HS-5 (cell line): ENCODE measurements around the gene GOLPH3L.
"Not testable (repeated sequence)": the region's sequence is repeated elsewhere in the genome, so short reads cannot be mapped to it uniquely, and the experiment has no call there.

Source experiments
- DNase-seq: peaks from one replicate; pipeline ENCODE4 v3.0.0-alpha.2; 2012; ENCODE audit warnings: low read depth

The GOLPH3L gene

DNA sequence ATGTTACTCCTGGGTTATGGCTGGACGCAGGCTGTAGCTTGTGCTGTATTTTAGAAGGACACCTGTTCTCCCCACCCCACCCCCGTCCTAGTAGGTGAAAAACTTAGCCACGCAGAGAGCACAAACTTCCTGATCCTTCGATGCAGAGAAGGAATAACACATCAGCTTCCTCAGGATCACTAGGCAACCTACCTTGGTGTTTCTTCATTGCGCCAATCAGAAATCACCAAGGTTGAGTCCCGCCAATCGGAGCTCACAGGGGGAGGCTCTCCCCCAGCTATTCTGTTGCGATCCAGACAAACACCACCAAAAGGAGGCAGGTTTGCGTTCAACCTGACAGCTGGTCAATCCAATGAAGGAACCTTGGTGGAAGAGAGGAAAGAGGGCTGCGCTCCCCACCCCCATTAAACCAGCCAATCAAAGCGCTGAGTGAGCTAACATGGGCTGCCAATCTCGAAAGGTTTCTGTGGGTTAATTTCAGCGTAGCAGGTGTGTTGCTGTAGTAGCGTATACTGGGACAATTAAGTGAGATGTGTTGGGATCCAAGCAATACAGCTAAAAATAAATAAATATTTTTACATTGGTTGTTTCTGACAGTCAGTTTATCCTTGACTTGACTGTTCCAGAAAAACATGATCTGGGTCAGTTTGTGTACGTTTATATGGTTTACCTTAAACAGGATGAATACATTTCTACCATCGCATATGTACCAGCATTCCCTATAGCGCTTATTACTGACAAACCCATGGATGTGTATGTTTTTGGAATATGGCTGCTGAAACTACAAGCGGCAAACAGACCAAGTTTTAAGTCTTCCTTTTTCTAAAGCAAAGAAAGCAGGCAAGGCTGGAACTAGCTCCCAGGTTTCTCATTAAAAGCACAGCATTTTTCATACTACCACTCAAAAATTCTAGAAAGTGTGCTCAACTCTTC lies at the start of gene GOLPH3L:
Gene GOLPH3L, minus strand, starts transcription at position 160 of the 933 bp plus-strand sequence. CDS start 2,316 bp downstream, outside the sequence.
- DNase-seq, result peak; percentile 97

DNA sequence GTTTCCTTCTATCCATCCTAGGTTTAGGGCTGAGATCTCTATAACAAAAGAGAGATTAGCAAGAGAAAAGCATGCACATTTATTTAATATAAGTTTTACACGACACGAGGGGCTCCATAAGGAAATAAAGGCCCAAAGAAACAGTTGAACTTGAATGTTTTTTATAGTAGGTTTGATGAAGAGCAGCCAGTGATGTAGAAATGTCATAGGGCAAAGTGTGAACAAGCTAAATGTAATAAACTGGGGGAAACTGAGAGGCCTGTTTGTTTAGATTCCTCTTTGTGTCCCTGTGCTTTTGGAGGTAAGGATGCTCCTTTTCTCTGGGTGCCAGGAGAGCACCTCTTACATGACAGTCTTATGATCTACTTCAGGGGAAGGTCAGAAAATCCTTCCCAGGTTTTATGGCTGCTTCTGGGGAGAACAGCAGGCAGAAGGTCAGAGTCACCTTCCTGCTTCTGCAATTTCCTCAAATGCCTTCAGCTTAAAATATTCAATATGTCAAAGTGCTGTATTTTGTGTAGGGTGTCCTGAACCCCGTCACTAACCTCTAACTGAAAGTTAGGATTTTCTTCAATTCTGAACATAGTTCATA lies 33.3 kb upstream of the GOLPH3L start:
- no peak for DNase-seq

DNA sequence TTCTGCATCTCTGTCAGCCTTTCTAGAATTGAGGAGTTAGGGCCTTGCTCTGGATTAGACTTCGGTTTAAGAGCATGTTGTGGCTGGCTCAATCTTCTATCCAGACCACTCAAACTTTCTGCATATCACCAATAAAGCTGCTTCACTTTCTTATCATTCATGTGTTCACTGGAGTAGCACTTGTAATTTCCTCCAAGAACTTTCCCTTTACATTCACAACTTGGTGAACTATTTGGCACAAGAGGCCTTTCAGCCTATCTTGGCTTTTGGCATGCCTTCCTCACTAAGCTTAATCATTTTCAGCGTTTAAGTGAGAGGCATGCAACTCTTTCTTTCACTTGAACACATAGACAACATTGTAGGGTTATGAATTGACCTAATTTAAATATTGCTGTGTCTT lies 27.4 kb upstream of the GOLPH3L start:
- DNase-seq, result no peak

DNA sequence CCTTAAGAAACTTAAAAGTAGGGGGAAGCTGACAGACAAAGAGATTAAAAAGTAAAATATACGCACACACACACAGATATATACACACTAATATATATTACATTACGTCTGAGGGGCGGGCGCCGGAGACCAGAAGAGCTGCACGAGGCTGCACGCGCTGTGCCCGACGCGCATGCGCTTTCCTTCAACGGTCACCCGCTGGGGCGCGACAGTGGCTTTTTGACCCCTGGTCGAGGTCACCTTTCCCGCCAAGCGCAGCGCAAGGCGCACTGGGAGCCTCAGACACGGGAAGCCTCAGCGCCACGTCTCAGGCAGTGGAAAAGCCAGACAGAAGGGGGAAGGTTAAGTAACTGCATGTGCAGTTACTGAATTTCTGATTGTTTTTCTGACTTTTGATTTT lies 23.7 kb upstream of the GOLPH3L start, which contains the start of gene HORMAD1:
Gene HORMAD1, minus strand, starts transcription at position 193 of the 400 bp plus-strand sequence. CDS start 1,390 bp downstream, outside the sequence.
- no peak for DNase-seq

DNA sequence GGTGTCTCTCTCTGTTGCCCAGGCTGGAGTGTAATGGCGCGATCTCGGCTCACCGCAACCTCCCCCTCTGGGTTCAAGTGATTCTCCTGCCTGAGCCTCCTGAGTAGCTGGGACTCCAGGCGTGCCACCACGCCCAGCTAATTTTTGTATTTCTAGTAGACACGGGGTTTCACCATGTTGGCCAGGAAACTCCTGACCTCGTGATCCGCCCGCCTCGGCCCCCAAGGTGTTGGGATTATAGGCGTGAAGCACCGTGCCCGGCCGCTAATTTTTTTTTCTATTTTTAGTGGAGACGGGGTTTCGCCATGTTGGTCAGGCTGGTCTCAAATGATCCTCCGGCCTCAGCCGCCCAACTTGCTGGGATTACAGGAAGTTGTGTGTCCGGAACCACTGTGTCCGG lies 23.1 kb upstream of the GOLPH3L start:
- DNase-seq, result no peak

DNA sequence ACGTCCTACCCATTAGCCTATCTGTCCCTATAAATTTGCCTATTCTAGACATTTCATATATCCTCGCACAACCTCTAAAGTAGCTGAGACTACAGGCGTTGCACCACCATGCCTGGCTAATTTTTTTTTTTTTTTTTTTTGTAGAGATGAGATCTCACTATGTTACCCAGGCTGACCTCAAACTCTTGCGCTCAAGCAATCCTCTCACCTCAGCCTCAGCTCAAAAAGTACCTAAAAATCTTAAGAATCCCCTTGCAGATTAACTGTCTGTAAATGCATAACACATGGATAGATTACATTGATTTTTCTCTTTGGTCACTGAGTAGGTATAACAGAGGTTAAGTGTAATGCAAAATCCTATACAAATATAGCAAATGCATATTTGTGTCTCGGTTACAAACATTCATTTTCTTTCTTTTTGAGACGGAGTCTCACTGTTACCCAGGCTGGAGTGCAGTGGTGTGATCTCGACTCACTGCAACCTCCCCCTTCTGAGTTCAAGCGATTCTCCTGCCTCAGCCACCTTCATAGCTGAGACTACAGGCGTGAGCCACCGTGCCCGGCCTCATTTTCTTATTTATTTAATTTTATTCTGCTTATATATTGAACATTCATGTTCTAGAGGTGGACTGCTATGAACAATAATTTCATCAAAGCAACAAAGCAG lies 21.4 kb upstream of the GOLPH3L start:
- no peak for DNase-seq

DNA sequence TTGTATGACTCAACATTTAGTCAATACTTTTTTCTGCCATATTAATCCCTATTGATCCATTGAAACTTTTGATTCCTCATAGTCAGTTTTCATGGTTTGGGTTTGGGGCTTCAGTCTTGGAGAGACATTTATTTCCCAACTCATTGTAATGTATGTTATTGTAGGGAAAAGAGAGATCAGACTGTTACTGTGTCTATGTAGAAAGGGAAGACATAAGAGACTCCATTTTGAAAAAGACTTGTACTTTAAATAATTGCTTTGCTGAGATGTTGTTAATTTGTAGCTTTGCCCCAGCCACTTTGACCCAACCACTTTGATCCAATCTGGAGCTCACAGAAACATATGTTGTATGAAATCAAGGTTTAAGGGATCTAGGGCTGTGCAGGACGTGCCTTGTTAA lies 12.1 kb upstream of the GOLPH3L start:
- DNase-seq, result not testable (repeated sequence)

DNA sequence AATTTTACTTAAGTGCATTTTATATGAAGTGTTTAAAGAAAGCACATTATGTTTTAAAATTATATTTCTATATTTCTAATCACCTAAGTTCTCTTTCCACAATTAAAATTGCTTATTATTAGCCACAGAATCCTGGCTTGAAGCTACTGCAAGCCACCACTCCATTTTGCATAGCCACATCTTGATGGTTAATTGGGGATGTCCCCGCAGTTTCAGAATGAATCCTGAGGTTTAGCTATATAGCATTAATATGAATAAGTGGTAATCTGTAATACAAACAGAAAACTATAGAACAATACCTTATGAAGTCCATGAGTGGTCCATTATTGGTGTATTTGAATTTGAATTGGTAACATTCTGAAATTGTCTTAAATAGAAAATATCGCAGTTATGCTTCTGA lies 11.6 kb upstream of the GOLPH3L start:
- DNase-seq, result no peak

DNA sequence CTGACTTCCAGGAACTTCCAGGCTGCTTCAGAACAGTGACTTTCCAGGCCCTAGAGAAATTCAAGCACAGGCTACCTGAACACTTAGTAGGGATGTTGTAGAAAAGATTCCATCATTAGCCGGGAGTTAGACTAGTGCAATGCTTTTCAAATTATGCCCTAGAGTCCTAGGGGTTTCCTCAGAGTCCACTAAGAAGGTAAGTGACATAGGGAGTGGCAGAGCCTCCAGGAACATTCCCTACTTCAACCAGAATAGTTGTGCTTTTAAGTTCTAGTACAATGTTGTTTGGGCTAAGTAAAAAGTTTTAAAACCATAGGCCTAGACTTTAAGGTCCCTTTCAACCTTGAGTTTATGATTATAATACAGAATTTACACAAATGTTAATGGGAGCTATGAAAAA lies 9.1 kb upstream of the GOLPH3L start:
- no peak for DNase-seq

DNA sequence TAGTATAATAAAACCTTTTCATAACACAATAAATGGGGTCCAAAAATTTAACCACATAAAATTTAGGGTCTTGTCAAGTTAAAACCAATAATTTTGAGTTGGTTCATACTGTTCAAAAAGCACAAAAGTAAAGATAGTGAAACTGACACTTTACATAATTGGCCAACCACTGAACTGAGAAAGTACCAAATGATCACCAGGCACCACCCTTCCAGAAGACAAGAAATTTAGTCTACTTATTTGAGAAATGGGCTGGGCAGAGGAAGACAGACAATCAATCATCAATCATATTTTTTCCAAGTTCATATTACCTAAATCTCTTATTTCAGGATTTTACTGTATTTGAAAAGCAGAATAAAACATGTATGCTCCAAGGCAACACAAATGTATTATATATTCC lies 6.5 kb upstream of the GOLPH3L start:
- no peak for DNase-seq

DNA sequence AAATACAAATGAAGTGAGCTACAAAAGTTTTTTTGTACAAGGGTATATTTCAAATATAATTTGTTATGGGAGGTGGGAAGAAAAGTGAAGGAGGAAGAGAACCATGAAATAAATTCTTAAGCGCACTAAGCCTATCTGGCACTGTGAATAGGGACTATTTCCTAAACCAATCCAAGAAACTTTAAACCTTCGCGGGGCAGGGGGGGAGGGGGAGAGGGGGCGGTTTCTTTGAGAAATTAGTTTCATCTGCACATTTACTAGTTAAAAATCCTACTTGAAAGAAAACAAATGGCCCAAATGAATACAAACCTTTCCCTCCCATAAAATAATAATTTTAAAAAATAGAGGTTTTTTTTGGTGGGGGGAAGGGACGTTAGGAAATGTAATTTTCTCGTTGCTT lies 364 bp downstream of the GOLPH3L start:
- DNase-seq, result no peak

DNA sequence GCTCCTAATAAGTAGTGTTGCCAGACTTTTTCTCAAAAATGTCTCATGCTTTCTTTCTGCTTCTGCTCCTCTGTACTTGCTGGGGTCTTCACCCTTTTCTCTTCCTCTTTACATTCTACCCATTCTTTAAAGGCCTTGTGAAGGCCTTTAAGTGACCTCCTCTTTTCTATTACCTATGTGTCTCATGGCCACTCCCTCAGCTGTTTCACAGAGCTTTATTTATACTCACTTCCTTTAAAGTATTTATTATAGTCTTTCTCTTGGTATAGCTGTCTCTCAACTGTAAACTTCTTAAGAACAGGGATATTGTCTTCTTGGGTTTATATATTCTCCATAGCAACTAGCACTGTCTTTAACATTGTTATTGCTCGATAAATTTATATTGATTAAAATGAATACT lies 792 bp downstream of the GOLPH3L start:
- DNase-seq, result no peak

DNA sequence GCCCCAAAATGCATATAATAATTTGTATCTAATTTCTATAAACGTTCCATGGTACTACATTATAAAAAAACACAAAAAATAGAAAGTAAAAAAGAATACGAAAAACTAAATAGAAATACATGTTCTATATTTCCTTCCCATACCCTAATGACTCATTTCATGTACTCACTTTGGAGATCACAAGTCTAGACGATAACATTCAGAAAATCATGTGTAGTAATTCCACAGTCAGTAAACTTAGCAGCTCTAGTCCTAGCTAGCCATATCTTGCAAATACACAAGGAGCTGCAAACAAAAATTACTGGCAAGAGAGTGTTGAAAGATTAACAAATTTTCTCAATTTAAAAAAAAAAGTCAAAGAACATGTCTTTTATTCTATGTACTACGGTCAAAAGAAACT lies 1.4 kb downstream of the GOLPH3L start:
- DNase-seq, result no peak

DNA sequence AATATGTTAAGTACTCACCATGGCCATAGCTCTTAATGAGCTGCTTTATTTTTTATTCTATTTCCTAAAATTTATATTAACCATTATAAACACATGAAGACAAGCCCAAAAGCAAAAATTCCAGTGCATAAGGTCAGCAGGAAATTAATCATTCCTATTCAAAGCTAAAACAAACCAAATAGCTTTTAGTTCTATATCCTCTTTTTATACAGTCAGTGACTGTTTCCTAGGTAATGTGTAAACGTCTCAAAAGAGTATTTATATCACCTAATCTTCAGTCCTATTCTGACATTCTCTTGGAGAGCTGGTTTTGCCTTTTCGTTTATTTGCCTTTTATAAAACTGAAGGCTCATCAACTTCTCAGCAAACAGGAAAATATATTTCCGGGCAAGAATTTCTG lies 4.2 kb downstream of the GOLPH3L start:
- DNase-seq, result no peak

DNA sequence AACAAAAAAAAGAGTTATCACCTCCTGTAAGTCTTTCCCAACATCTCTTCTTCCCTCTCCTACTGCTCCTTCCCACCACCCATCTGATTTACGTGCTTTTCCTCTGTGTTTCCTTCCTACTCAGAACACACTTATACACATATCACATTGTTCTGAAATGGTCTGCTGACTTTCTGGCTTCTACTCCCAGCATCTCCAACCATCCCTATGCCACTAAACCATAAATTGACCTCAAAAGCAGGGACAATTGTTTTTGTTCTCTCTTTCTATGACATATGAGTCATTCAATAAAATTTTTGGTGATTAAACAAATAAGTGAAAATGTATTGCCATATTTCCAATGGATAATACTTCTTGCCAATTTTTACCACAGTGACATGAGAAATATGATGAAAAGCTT lies 8.2 kb downstream of the GOLPH3L start:
- DNase-seq, result no peak

DNA sequence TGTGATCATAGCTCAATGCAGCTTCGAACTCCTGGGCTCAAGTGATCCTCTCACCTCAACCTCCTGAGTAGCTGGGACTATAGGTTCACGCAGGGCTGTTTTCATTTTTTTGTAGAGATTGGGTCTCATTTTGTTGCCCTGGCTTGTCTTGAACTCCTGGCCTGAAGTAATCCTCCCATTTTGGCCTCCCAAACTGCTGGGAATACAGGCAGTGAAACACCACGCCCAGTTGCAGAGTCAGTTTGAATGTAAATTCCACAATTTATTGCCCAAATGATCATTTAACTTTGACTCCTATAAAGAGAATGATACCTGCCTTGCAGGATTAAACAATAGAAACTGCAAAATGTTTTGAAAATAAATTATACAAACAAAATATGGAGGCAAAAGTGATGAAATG lies 10.7 kb downstream of the GOLPH3L start:
- DNase-seq, result no peak

DNA sequence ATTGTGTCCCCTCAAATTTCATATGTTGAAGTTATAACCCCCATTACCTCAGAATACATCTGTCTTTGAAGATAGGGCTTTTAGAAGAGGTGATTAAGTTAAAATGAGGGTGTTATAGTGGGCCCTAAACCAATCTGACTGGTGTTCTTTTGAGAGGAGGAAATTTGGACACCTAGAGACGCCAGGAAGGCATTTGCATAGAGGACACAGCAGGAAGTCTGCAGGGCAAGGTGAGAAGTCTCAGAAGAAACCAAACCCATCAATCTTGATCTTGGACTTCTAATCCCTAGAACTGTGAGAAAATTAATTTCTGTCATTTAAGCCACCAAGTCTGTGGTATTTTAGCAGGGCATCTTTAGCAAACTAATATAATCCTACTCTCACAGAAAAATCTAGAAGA lies 13.0 kb downstream of the GOLPH3L start:
- no peak for DNase-seq

DNA sequence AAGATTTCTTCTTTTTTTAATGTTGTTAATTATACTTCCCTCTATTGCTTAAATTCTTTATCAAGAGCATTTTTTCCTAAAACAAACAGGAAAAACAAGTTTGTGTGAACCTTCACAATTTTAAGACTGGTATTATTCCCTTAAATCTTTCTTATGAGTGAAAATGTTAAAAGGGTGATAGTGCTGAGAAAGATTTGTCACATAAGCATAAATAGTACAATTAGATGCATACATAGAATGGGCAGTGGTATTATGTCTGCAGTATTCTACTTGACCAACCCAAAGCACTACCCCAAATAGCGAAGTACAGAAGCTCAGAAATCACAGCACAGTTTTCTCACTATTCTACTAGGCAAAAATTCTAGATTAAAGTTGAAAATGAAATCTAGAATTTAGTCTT lies 18.0 kb downstream of the GOLPH3L start:
- no peak for DNase-seq

DNA sequence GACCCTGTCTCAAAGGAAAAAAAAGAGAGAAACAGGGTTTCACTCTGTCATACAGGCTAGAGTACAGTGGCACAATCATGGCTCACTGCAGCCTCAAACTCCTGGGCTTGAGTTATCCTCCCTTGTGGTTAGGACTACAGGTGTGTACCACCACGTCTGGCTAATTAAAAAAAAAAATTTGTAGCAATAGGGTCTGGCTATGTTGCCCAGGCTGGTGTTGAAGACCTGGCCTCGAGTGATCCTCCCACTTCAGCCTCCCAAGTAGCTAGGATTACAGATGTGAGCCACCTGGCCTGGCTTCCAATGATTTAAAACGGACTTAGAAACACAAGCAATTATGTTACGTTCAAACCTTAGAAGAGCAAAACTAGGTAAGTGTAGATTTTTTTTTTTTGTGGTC lies 22.1 kb downstream of the GOLPH3L start:
- DNase-seq, result no peak

DNA sequence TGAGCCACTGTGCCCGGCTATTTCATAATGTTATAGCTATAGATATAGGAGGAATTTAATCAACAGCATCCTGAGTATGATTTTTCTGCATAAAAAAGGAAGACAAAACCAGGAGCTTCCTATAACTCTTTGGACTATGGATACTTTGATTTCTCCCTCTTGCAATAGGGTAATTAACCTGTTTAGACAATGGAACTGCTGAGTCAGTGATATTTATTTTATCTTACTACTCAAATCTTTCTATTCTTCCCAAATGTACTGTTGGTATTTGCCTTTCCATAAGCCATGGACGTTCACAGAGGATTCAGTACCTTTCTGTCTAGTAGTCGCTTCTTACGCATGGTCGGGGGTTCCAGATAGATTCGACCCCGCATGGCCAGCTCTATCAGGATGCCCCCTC lies 33.6 kb downstream of the GOLPH3L start:
- DNase-seq, result no peak

DNA sequence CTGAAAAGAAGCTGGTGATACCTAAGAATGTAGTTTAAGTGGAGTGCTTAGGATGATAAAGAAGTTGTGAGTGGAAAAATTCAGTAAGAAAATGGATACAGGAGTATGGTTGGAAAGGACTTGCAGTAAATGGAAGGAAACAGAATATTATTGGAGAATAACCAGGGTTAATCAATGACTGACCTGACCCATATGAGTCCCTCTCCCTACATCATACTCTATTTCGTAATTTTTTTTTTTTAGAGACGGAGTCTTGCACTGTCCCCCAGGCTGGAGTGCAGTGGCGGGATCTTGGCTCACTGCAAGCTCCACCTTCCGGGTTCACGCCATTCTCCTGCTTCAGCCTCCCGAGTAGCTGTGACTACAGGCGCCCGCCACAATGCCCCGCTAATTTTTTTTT lies 34.1 kb downstream of the GOLPH3L start:
- DNase-seq, result no peak

DNA sequence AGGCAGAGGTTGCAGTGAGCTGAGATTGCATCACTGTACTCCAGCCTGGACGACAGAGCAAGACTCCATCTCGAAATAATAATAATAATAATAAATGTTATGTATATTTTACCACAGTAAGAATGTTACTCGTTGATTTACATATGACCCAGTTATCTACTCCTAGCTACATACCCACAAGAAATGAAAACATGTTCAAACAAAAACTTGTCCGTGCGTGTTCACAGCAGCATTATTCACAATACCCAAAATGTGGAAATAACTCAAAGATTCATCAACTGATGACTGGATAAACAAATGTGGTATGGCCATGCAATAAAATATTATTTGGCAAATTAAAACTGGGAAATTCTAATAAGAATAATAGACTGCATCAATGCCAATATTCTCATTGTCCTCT lies 35.8 kb downstream of the GOLPH3L start:
- no peak for DNase-seq

DNA sequence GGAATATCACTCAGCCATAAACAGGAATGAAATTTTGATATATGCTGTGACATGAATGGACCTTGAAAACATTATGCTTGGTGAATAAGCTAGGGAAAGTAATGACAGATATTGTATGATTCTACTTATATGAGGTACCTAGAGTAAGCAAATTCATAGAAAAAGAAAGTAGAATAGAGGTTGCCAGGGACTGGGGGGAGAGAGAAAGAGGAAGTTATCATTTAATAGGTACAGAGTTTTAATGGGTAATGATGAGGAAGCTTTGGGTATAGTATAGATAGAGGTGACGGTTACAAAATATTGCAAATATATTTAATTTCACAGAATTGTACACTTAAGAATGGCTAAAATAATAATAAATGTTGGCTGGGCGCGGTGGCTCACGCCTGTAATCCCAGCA lies 36.4 kb downstream of the GOLPH3L start:
- no peak for DNase-seq
